Activated B cell treated with CpG ODN at 0.5 μM for 24 hours (primary cell): ENCODE results near the gene CCDC97. TPM values are rescaled to one million over a fixed set of nuclear protein-coding genes. Genes with fewer than 3 reads are reported as not detected.
"Not testable (repeated sequence)": the region's sequence is repeated elsewhere in the genome, so short reads cannot be mapped to it uniquely, and the experiment has no call there.

Experiments
- ATAC-seq: fragments of 200-7000 bp; cut with Tn5 transposase; one replicate; pipeline ENCODE4 v1.10.0; 2021; ENCODE audit warnings: low read depth, mild to moderate bottlenecking, moderate library complexity
- CTCF ChIA-PET: fragments of 350-600 bp; sonication (Branson Sonifier 250); formaldehyde crosslinking; loops from one replicate; lab custom pipeline; 2021; ENCODE audit warnings: antibody characterized with exemption; lab: Charles Lee
- POLR2A ChIA-PET: fragments of 350-600 bp; sonication (Branson Sonifier 250); formaldehyde crosslinking; loops from one replicate; lab custom pipeline; 2021; ENCODE audit warnings: antibody characterized with exemption; lab: Charles Lee
- DNase-seq: peaks from one replicate; pipeline ENCODE4 v3.0.0; 2022
- H3K27ac Mint-ChIP-seq: one replicate; pipeline ENCODE4 v1.8.0; 2020; ENCODE audit warnings: mixed read lengths
- H3K27me3 Mint-ChIP-seq: one replicate; pipeline ENCODE4 v1.8.0; 2021; ENCODE audit warnings: mixed read lengths
- H3K36me3 Mint-ChIP-seq: one replicate; pipeline ENCODE4 v1.8.0; 2021; ENCODE audit warnings: low read depth, mixed read lengths
- H3K4me1 Mint-ChIP-seq: one replicate; pipeline ENCODE4 v1.8.0; 2021; ENCODE audit warnings: mixed read lengths
- H3K4me3 Mint-ChIP-seq: one replicate; pipeline ENCODE4 v1.8.0; 2020; ENCODE audit warnings: mild to moderate bottlenecking, mixed read lengths
- H3K9me3 Mint-ChIP-seq: one replicate; pipeline ENCODE4 v1.8.0; 2020; ENCODE audit warnings: mixed read lengths
- CTCF ChIP-seq: fragments of 200-600 bp; IDR thresholded peaks from one replicate; pipeline ENCODE4 v1.8.0; 2022; ENCODE audit warnings: antibody characterized with exemption, mild to moderate bottlenecking
- intact Hi-C: fragments of 100-400 bp; cut with micrococcal nuclease; formaldehyde crosslinking; loops from one replicate; pipeline ENCODE4 v1.15.1; 2024
- total RNA-seq: library from RNA; stranded (reverse); gene quantifications from 2 replicates; pipeline ENCODE4 v1.2.3, GENCODE V29; 2022

CCDC97 gene
- total RNA-seq, 1 donor from 2014 or later = 65.3 TPM

- H3K4me1 Mint-ChIP-seq = peaks cover 49% of the 10 kb centered on the region
- ChIA-PET POLR2A (interaction anchor here (0.7 to 0.9 kb wide), 2 partner anchors 8 to 615 kb away, joined by 7 to 8 read pairs; partner anchors contain the start of gene RABAC1), CTCF (no interaction called here)
- H3K27me3 Mint-ChIP-seq = no peaks in the 10 kb centered on the region
- intact Hi-C loops = no loop called here
- no peak overlapping the region for H3K4me3 Mint-ChIP-seq
- H3K36me3 Mint-ChIP-seq = peaks cover 76% of the 10 kb centered on the region
- ATAC-seq = no peak
- H3K27ac Mint-ChIP-seq = peak overlapping the region; percentile 30
- TF ChIP-seq CTCF = no peak
- no peaks in the 10 kb centered on the region for H3K9me3 Mint-ChIP-seq
- DNase-seq = no peak
These were observed 34.2 kb downstream of the CCDC97 start for GRCh38 chr19:41344162-41344561.

GRCh38 chr19:41346916-41347315 is 36.9 kb downstream of the CCDC97 start:
- H3K27ac Mint-ChIP-seq, H3K27me3 Mint-ChIP-seq, H3K9me3 Mint-ChIP-seq, ATAC-seq, intact Hi-C loops, H3K4me3 Mint-ChIP-seq, DNase-seq: not testable (repeated sequence)
- CTCF ChIA-PET = interaction anchor here (1.1 kb wide), 1 partner anchor 11 kb away, joined by 4 read pairs; no protein-coding TSS in a partner anchor
- POLR2A ChIA-PET = interaction anchor here (0.7 to 1.6 kb wide), 5 partner anchors 10 to 83 kb away, joined by 3 to 14 read pairs (median 5); partner anchors contain the start of gene HNRNPUL1
- Mint-ChIP-seq H3K4me1 (peaks cover 57% of the 10 kb centered on the region), H3K36me3 (peaks cover 63% of the 10 kb centered on the region)

GRCh38 chr19:41350735-41351338 is 40.9 kb downstream of the CCDC97 start:
- Mint-ChIP-seq H3K9me3 (no peaks in the 10 kb centered on the region), H3K27me3 (no peaks in the 10 kb centered on the region), H3K4me1 (peaks cover 42% of the 10 kb centered on the region), H3K27ac (peak overlapping the region; percentile 86), H3K36me3 (peaks cover 36% of the 10 kb centered on the region), H3K4me3 (peak overlapping the region; percentile 100)
- intact Hi-C loops = loop anchor here (1.0 to 5.0 kb wide), 6 partner anchors 14 to 909 kb away; partner anchors contain the start of genes B9D2, COQ8B, DMAC2 and ITPKC
- ChIA-PET CTCF (interaction anchor here (0.7 to 5.4 kb wide), 9 partner anchors 13 to 218 kb away, joined by 3 to 38 read pairs (median 8); partner anchors contain the start of genes B9D2 and CCDC97), POLR2A (interaction anchor here (0.5 to 6.9 kb wide), 20 partner anchors 9 to 1893 kb away, joined by 3 to 119 read pairs (median 6); partner anchors contain the start of genes B9D2, CCDC97, CEACAM21 and DMAC2)
- no peak for TF ChIP-seq CTCF
- ATAC-seq = no peak
- DNase-seq = no peak

- Mint-ChIP-seq H3K36me3 (peaks cover 28% of the 10 kb centered on the region), H3K27me3 (no peaks in the 10 kb centered on the region), H3K4me3 (peak overlapping the region; percentile 100), H3K9me3 (no peaks in the 10 kb centered on the region), H3K4me1 (peaks cover 42% of the 10 kb centered on the region), H3K27ac (peak overlapping the region; percentile 96)
- ATAC-seq = peak; percentile 57
- no peak for TF ChIP-seq CTCF
- ChIA-PET CTCF (interaction anchor here (0.6 to 5.4 kb wide), 12 partner anchors 13 to 219 kb away, joined by 3 to 38 read pairs (median 5); partner anchors contain the start of genes B9D2 and CCDC97), POLR2A (interaction anchor here (0.5 to 6.9 kb wide), 30 partner anchors 8 to 1894 kb away, joined by 3 to 119 read pairs (median 4); partner anchors contain the start of genes ACTMAP, B9D2, CCDC97 and CEACAM21)
- intact Hi-C loops = loop anchor here (1.0 to 5.0 kb wide), 7 partner anchors 13 to 909 kb away; partner anchors contain the start of genes B9D2, CCDC97, COQ8B and DMAC2
- DNase-seq = peak; percentile 83
These were observed 41.6 kb downstream of the CCDC97 start for GRCh38 chr19:41351339-41352245.

GRCh38 chr19:41352279-41352608 is 42.3 kb downstream of the CCDC97 start:
- ChIA-PET CTCF (interaction anchor here (1.0 to 5.4 kb wide), 11 partner anchors 12 to 218 kb away, joined by 3 to 38 read pairs (median 5); partner anchors contain the start of genes B9D2 and CCDC97), POLR2A (interaction anchor here (0.7 to 6.9 kb wide), 20 partner anchors 8 to 1035 kb away, joined by 3 to 119 read pairs (median 8); partner anchors contain the start of genes ACTMAP, B9D2, CCDC97 and DMAC2)
- Mint-ChIP-seq H3K27me3 (no peaks in the 10 kb centered on the region), H3K36me3 (peaks cover 25% of the 10 kb centered on the region), H3K4me1 (peaks cover 46% of the 10 kb centered on the region), H3K9me3 (no peaks in the 10 kb centered on the region), H3K27ac (peak overlapping the region; percentile 96), H3K4me3 (peak overlapping the region; percentile 100)
- no peak for TF ChIP-seq CTCF
- intact Hi-C loops = loop anchor here (1.0 to 5.0 kb wide), 5 partner anchors 42 to 910 kb away; partner anchors contain the start of genes CCDC97, COQ8B, DMAC2 and ITPKC
- ATAC-seq (no peak), DNase-seq (no peak)
